GM18868 (cell line): ENCODE measurements around the gene KRI1.
"Not testable (repeated sequence)": the region's sequence is repeated elsewhere in the genome, so short reads cannot be mapped to it uniquely, and the experiment has no call there.

ENCODE experiments used
- ATAC-seq: cut with Tn5 transposase; IDR thresholded peaks from one replicate; pipeline ENCODE4 v1.9.1; 2021; ENCODE audit warnings: mild to moderate bottlenecking, moderate library complexity; ENCODE audit not compliant: unreplicated experiment

Gene KRI1

GRCh38 chr19:10551006-10551405 is 14.8 kb downstream of the KRI1 start:
- ATAC-seq = not testable (repeated sequence)

GRCh38 chr19:10550336-10550735 is 15.5 kb downstream of the KRI1 start:
- ATAC-seq = no peak

DNA sequence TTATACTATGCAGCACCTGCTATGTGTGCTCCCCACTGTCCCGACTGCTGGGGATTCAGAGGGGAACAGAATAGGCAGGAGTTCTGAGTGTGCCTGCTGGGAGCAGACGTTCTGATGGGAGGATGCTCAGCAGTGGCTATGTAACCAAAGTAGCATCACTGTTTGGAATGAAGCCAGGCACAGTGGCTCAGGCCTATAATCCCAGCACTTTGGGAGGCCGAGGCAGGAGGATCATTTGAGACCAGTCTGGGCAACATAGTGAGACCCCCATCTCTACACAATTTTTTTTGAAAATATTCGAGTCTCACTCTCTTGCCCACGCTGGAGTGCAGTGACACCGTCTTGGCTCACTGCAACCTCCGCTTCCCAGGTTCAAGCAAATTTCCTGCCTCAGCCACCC is 16.1 kb downstream of the KRI1 start:
- no peak for ATAC-seq

DNA sequence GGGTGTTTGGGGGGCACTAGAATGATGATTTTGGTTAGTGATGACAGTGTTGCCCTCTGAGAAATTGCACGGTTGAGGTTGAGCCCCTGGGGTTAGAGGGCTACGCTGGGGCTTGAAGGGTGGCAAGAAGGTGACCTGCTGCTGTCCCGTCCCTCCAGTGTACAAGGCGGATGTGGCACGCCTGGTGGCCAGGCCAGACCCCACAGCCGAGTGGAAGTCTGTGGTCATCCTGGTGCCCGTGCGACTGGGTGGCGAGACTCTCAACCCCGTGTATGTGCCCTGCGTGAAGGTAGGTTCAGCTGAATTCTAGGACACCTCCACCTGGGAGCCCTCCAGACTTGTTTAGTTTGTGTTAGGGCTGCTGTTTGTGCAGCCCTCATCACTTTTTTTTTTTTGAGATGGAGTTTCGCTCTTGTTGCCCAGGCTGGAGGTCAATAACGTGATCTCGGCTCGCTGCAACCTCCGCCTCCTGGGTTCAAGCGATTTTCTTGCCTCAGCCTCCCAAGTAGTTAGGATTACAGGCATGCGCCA is 17.0 kb downstream of the KRI1 start:
- ATAC-seq = no peak

DNA sequence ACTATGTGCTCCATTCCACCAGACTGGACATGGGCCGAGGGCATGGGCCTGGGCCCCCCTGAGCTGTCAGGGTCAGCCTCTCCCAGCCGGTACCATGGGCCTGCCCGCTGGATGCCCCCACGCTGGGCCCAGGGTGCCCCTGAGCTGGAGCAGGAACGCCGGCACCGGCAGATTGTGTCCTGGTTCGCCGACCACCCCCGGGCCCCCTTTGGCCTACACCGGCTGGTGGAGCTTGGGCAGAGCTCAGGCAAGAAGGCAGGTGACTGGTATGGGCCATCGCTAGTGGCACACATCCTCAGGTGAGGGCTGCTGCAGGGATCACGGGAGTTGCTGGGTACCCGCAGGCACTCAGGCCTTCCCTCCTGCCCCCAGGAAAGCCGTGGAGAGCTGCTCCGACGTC is 19.0 kb downstream of the KRI1 start:
- ATAC-seq = no peak

DNA sequence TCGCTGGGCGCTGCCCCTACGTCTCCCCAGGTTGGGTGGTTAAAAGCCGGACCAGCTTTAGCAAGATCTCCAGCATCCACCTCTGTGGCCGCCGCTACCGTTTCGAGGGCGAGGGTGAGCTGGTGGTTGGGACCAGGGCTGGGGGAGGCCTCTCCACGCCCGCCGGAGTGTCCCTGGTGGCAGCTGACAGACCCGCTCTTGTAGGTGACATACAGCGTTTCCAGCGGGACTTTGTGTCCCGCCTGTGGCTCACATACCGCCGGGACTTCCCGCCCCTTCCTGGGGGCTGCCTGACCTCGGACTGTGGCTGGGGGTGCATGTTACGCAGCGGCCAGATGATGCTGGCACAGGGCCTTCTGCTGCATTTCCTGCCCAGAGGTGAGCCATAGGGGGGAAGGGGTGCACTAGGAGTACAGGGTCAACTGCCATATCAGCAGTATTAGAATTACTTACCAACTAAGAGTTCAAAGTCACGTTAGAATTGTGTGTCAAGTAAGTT is 21.0 kb downstream of the KRI1 start:
- ATAC-seq = no peak

DNA sequence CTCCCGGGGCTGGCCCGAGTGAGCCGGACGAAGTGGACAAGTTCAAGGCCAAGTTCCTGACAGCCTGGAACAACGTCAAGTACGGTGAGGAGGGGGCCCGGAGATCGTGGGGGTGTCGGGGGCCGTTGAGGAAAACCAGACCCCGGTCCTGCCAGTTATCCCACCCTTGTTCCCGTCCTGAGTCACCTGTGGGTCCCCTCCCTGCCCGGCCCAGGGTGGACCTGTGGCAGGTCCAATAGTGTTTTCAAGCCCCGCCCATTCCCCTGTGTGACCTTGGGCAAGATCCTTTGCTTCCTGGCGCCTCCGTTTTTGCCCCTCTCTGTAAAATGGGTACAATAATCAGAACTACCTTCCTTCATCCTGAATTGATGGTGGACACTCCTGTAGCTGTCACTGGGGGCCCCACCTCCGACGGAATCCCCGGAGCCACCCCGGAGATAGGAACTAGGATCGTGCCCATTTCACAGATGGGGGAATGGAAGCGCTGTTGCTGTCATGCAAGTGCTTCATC is 21.5 kb downstream of the KRI1 start:
- ATAC-seq = no peak

DNA sequence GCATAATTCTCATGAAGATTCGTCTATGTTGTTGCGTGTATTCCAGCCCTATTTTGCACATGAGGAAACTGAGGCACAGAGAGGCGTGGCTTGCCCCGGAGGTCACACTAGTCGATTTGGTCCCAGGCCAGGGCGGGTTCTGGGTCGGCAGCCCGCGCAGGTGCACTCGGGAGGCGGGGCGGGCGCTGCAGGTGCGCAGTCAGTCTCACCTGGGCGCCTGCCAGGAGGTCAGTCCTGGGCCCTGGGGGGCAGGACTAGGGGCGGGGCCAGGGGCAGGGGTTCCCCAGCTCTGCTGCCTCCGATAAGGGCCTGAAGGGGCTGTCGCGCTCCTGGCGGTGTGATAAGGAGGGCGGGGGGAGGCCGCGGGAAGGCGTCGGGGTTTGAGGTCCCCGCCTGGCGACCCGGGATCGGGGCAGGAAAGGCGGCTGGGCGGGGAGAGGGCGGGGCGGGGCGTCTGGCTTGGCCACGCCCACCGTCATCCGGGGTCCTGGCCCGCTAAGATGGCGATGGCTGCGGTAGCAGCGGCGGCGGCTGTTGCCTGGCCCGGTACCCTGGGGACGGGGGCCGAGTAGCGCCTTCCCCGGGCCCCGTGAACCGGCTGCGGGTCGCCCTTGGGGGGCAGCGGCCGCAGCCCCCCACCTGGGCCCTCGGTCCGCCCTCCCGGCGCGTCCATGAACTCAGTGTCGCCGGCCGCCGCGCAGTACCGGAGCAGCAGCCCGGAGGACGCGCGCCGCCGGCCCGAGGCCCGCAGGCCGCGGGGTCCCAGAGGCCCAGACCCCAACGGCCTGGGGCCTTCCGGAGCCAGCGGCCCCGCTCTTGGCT is 22.2 kb downstream of the KRI1 start, which contains the start of gene ATG4D:
Gene ATG4D (plus strand): TSS at position 485 of the 822 bp plus-strand sequence. CDS start 187 bp downstream, at position 672.
- ATAC-seq = peak; percentile 65

GRCh38 chr19:10543059-10543419 is 22.8 kb downstream of the KRI1 start:
- ATAC-seq = no peak

- not testable (repeated sequence) for ATAC-seq
These were observed 26.8 kb downstream of the KRI1 start for GRCh38 chr19:10539016-10539415.

GRCh38 chr19:10538204-10538983 is 27.4 kb downstream of the KRI1 start:
- ATAC-seq = no peak

- ATAC-seq = no peak
These were observed 28.1 kb downstream of the KRI1 start for GRCh38 chr19:10537668-10538067.

GRCh38 chr19:10535613-10536012 is 30.2 kb downstream of the KRI1 start:
- ATAC-seq = no peak

GRCh38 chr19:10533646-10534386 is 32.0 kb downstream of the KRI1 start:
- ATAC-seq = no peak

GRCh38 chr19:10532457-10532856 is 33.4 kb downstream of the KRI1 start:
- no peak for ATAC-seq

DNA sequence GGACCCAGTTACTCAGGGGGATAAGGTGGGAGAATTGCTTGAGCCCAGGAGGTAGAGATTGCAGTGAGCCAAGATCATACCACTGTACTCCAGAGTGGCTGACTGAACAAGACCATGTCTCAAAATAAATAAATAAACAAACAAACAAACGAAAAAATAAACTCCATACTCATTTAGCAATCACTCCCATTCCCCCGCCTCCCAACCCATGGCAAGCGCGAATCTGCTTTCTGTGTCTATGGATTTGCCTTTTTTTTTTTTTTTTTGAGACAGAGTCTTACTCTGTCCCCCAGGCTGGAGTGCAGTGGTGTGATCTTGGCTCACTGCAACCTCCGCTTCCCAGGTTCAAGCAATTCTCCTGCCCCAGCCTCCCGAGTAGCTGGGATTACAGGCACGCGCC is 38.9 kb downstream of the KRI1 start:
- not testable (repeated sequence) for ATAC-seq

DNA sequence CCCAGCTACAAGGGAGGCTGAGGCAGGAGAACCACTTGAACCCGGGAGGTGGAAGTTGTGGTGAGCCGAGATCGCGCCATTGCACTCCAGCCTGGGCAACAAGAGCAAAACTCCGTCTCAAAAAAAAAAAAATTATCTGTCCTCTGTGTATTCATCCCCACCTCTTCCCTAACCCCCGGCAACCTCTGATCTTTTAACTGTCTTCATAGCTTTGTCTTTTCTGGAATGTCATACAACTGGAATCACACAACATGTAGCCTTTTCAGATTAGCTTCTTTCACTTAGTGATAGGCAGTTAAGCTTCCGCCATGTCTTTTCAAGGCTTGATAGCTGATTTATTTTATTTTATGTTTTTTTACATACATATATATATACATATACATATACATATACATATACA is 40.2 kb downstream of the KRI1 start:
- ATAC-seq = no peak

DNA sequence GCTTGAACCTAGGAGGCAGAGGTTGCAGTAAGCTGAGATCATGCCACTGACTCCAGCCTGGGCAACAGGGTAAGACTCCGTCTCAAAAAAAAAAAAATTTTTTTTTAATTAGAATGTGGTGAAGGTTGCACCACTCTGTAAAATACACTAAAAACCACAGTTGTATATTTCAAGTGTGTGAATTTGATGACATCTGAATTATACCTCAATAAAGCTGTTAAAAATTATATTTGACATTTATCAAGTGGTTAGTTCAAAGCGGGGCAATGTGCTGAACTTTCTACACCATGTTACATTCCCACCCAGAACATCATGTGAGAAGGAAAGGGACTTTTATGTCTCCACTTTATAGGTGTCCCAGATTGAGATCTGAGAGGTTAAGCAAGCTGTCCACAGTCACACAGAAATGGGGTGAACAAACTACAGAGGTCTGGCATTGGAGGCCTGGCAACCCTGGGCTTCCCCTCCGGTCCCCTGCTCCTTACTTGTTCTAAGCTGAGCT is 42.6 kb downstream of the KRI1 start:
- ATAC-seq = no peak

DNA sequence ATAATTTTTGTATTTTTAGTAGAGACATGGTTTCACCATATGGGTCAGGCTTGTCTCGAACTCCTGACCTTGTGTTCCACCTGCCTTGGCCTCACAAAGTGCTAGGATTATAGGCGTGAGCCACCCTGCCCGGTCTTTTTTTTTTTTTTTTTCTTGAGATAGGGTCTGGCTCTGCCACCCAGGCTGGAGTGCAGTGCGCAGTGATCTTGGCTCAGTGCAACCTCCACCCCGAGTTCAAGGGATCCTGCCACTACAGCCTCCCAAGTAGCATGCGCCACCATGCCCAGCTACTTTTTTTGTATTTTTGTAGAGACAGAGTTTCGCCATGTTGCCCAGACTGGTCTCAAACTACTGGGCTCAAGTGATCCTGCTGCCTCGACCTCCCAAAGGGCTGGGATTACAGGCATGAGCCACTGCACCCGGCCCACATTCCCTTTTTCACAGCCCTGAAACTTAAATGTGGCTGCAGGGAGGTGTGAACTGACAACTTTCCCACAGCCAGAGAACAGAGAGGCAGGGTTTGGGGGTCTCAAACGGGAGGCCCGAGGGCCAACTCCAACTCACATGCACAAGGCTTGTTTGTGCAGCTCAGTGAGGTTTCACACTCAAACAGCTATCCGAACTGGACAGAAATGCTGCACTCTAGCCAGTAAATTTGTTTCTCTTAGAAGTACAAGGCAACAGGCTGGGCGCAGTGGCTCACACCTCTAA is 44.2 kb downstream of the KRI1 start:
- no peak for ATAC-seq
